BLaER1 treated with 17β-estradiol and CSF1 and Interleukin-3, amounts not matched to agents 10 nM and 100 nM (cell line): ENCODE results near the gene HOXA9.

Experiments used
- H3K27ac ChIP-seq, 11 experiments: shearing (Covaris generic); formaldehyde crosslinking; 2 replicates each; pipeline ENCODE4 v1.8.1; 2022
- H3K27me3 ChIP-seq, 11 experiments: shearing (Covaris generic); formaldehyde crosslinking; 2 replicates each; pipeline ENCODE4 v1.8.1; 2022
- H3K36me3 ChIP-seq, 11 experiments: shearing (Covaris generic); formaldehyde crosslinking; 2 replicates each; pipeline ENCODE4 v1.8.1; 2022
- H3K4me1 ChIP-seq, 10 experiments: shearing (Covaris generic); formaldehyde crosslinking; 2 replicates each; pipeline ENCODE4 v1.8.1; 2022
- H3K4me2 ChIP-seq, 11 experiments: shearing (Covaris generic); formaldehyde crosslinking; 2 replicates each; pipeline ENCODE4 v1.8.1; 2022
- H3K4me3 ChIP-seq, 10 experiments: shearing (Covaris generic); formaldehyde crosslinking; 2 replicates each; pipeline ENCODE4 v1.8.1; 2022
- H3K9ac ChIP-seq, 11 experiments: shearing (Covaris generic); formaldehyde crosslinking; 2 replicates each; pipeline ENCODE4 v1.8.1; 2022
- H3K9me3 ChIP-seq, 11 experiments: shearing (Covaris generic); formaldehyde crosslinking; replicated peaks in 1 of 11; 2 replicates each; pipeline ENCODE4 v1.8.1; 2022
- H4K20me1 ChIP-seq, 11 experiments: shearing (Covaris generic); formaldehyde crosslinking; 2 replicates each; pipeline ENCODE4 v1.8.1; 2022
- Cebpa-rat ChIP-seq, 11 experiments: shearing (Covaris generic); IDR thresholded peaks; 2 replicates each; pipeline ENCODE4 v1.8.1; 2022

The HOXA9 gene

GRCh38 chr7:27166531-27167505 lies 1.5 kb upstream of the HOXA9 start:
- no peaks in the 10 kb centered on the region for H3K36me3 ChIP-seq
- TF ChIP-seq Cebpa-rat (IDR thresholded peaks at IDR 0.05): no peak
- peaks cover 100% of the 10 kb centered on the region in 11 experiments for H3K27me3 ChIP-seq
- H3K9ac ChIP-seq: no peak overlapping the region
- H3K4me2 ChIP-seq: peak overlapping the region in 2 of 11 experiments; percentile 47 to 51; a peak in 4 of 22 replicates
- H3K9me3 ChIP-seq: peaks cover 16 to 31% (median 20%) of the 10 kb centered on the region in 11 experiments
- no peak overlapping the region for H3K27ac ChIP-seq
- peaks cover 0 to 15% (median under 1%) of the 10 kb centered on the region in 10 experiments; a peak in 5 of 20 replicates for H3K4me1 ChIP-seq
- peaks cover 0 to 96% (median 88%) of the 10 kb centered on the region in 11 experiments; a peak in 19 of 22 replicates for H4K20me1 ChIP-seq
- peak overlapping the region in 2 of 10 experiments; percentile 10 to 24; a peak in 3 of 20 replicates for H3K4me3 ChIP-seq

DNA sequence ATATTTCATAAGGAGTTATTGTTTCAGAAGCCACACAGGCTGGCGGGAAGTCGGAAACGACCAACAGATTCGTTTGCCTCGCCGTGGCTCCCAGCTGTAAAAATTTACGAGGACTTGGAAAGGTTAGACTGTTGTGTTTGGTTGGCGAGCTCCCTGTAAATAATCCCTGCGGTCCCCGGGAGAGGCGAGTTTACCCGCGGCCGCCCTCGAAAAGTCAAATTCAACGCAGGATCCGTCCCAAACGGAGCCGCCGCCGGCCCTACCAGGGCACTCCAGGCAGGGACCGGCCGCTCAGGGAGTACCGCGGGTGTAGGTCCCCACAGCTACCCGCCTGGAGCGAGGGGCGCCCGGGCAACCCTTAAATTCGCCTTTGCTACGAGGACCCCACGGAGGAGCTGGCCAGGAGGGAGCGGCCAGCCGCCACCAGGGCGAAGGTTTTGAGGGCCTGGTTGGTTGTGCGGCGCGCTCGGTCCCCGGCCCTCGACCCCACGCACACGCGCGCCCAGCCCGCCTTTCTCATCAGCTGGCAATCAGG lies 726 bp upstream of the HOXA9 start:
- Histone ChIP-seq H4K20me1 (peaks cover 0 to 91% (median 82%) of the 10 kb centered on the region in 11 experiments; a peak in 18 of 22 replicates), H3K36me3 (no peaks in the 10 kb centered on the region), H3K27me3 (peaks cover 95 to 100% (median 100%) of the 10 kb centered on the region in 11 experiments), H3K4me1 (peaks cover 0 to 11% (median 2%) of the 10 kb centered on the region in 10 experiments; a peak in 8 of 20 replicates), H3K9ac (no peak overlapping the region), H3K9me3 (peaks cover 16 to 31% (median 20%) of the 10 kb centered on the region in 11 experiments), H3K4me3 (peak overlapping the region in 1 of 10 experiments; percentile 10; a peak in 1 of 20 replicates), H3K4me2 (no peak overlapping the region), H3K27ac (no peak overlapping the region)
- no peak for TF ChIP-seq Cebpa-rat (IDR thresholded peaks at IDR 0.05)

DNA sequence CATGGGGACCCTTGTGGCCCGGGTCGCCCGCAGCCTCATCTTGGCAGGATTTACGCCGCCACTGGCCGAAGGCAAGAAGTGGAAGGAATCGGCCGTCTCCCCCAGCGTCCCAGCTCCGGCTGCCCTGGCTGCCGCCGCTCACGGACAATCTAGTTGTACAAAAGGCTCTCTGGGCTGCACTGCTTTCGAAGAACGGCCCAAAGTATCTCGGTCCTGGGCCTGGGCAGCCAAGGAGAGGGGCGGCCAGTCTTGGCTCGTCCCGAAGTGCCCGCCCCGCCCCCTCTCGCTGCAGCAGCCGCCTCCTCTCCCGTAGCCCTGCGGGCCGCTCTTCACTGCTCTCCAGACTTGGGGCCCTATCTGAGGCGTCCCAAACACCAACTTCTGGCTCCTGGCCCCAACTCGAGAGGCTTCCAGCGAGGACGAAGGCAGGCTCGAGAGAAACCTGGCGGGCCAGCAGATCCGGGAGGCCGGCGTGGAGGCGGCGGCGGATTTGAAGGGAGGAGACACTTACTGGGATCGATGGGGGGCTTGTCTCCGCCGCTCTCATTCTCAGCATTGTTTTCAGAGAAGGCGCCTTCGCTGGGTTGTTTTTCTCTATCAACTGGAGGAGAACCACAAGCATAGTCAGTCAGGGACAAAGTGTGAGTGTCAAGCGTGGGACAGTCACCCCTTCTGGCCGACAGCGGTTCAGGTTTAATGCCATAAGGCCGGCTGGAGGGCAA lies 809 bp downstream of the HOXA9 start:
- Histone ChIP-seq H3K4me2 (0 out of 22 replicates have a peak overlapping the region, but pooled peaks of 1 of the 11 experiments have one; percentile 13), H3K27me3 (peaks cover 94 to 100% (median 100%) of the 10 kb centered on the region in 11 experiments), H3K27ac (no peak overlapping the region), H3K9ac (no peak overlapping the region), H3K36me3 (no peaks in the 10 kb centered on the region), H4K20me1 (peaks cover 0 to 86% (median 80%) of the 10 kb centered on the region in 11 experiments; a peak in 18 of 22 replicates), H3K4me1 (peaks cover 8 to 21% (median 13%) of the 10 kb centered on the region in 10 experiments; a peak in 18 of 20 replicates), H3K4me3 (no peak overlapping the region), H3K9me3 (peaks cover 16 to 31% (median 20%) of the 10 kb centered on the region in 11 experiments)
- TF ChIP-seq Cebpa-rat (IDR thresholded peaks at IDR 0.05): no peak

- no peak overlapping the region for H3K9ac ChIP-seq
- no peak overlapping the region for H3K4me3 ChIP-seq
- H3K4me1 ChIP-seq: peaks cover 8 to 21% (median 13%) of the 10 kb centered on the region in 10 experiments; a peak in 18 of 20 replicates
- peaks cover 16 to 31% (median 20%) of the 10 kb centered on the region in 11 experiments for H3K9me3 ChIP-seq
- 0 out of 22 replicates have a peak overlapping the region, but pooled peaks of 1 of the 11 experiments have one; percentile 13 for H3K4me2 ChIP-seq
- no peaks in the 10 kb centered on the region for H3K36me3 ChIP-seq
- no peak for TF ChIP-seq Cebpa-rat (IDR thresholded peaks at IDR 0.05)
- peaks cover 94 to 100% (median 100%) of the 10 kb centered on the region in 11 experiments for H3K27me3 ChIP-seq
- H3K27ac ChIP-seq: no peak overlapping the region
- peaks cover 0 to 86% (median 80%) of the 10 kb centered on the region in 11 experiments; a peak in 18 of 22 replicates for H4K20me1 ChIP-seq
Observed at GRCh38 chr7:27164045-27164366, 1.3 kb downstream of the HOXA9 start.

GRCh38 chr7:27163288-27164044 lies 1.9 kb downstream of the HOXA9 start:
- no peak for TF ChIP-seq Cebpa-rat (IDR thresholded peaks at IDR 0.05)
- Histone ChIP-seq H3K27me3 (peaks cover 94 to 100% (median 100%) of the 10 kb centered on the region in 11 experiments), H3K9ac (no peak overlapping the region), H3K4me2 (no peak overlapping the region), H3K27ac (no peak overlapping the region), H3K36me3 (no peaks in the 10 kb centered on the region), H3K9me3 (peaks cover 16 to 31% (median 23%) of the 10 kb centered on the region in 11 experiments), H3K4me1 (peaks cover 8 to 21% (median 13%) of the 10 kb centered on the region in 10 experiments; a peak in 18 of 20 replicates), H4K20me1 (peaks cover 0 to 86% (median 80%) of the 10 kb centered on the region in 11 experiments; a peak in 18 of 22 replicates), H3K4me3 (no peak overlapping the region)

GRCh38 chr7:27162561-27163287 lies 2.6 kb downstream of the HOXA9 start:
- Histone ChIP-seq H3K4me3 (no peak overlapping the region), H3K4me1 (peaks cover 8 to 21% (median 13%) of the 10 kb centered on the region in 10 experiments; a peak in 18 of 20 replicates), H3K4me2 (no peak overlapping the region), H3K27me3 (peaks cover 94 to 100% (median 100%) of the 10 kb centered on the region in 11 experiments), H3K9ac (no peak overlapping the region), H3K36me3 (no peaks in the 10 kb centered on the region), H3K27ac (no peak overlapping the region), H4K20me1 (peaks cover 0 to 86% (median 79%) of the 10 kb centered on the region in 11 experiments; a peak in 18 of 22 replicates), H3K9me3 (peaks cover 16 to 37% (median 28%) of the 10 kb centered on the region in 11 experiments)
- no peak for TF ChIP-seq Cebpa-rat (IDR thresholded peaks at IDR 0.05)
